Neural crest cell (in vitro differentiated cells): ENCODE measurements around the gene NECTIN1. TPM values are rescaled to one million over a fixed set of nuclear protein-coding genes. Genes with fewer than 3 reads are reported as not detected.

ENCODE experiments used
- DNase-seq: peaks from one replicate; pipeline ENCODE4 v3.0.0; 2021; ENCODE audit warnings: low read depth, mixed read lengths, low spot score
- H3K27ac Mint-ChIP-seq: one replicate; pipeline ENCODE4 v1.8.0; 2021; ENCODE audit warnings: mild to moderate bottlenecking, mixed read lengths; ENCODE audit not compliant: unreplicated experiment
- H3K27me3 Mint-ChIP-seq: 2 replicates; pipeline ENCODE4 v1.8.0; 2021; ENCODE audit warnings: low read depth, mild to moderate bottlenecking, mixed read lengths
- H3K36me3 Mint-ChIP-seq: 2 replicates; pipeline ENCODE4 v1.8.0; 2021; ENCODE audit warnings: low read depth, mild to moderate bottlenecking, mixed read lengths
- H3K4me1 Mint-ChIP-seq: 2 replicates; pipeline ENCODE4 v1.8.0; 2021; ENCODE audit warnings: mixed read lengths
- H3K4me3 Mint-ChIP-seq: one replicate; pipeline ENCODE4 v1.8.0; 2021; ENCODE audit warnings: mild to moderate bottlenecking, mixed read lengths
- H3K9me3 Mint-ChIP-seq: 2 replicates; pipeline ENCODE4 v1.8.0; 2021; ENCODE audit warnings: mixed read lengths
- total RNA-seq: library from RNA; stranded (reverse); gene quantifications from 2 replicates; pipeline ENCODE4 v1.2.1, GENCODE V29; 2021
- TF ChIP-seq, protein P1 (sequence below): fragments of 200-600 bp; sonication (generic); conservative IDR thresholded peaks from 2 replicates; pipeline ENCODE4 v1.5.0; 2021; ENCODE audit warnings: antibody characterized with exemption, mild to moderate bottlenecking

NECTIN1 gene
- total RNA-seq, 1 donor from 2014 or later, result 49.2 TPM

DNA sequence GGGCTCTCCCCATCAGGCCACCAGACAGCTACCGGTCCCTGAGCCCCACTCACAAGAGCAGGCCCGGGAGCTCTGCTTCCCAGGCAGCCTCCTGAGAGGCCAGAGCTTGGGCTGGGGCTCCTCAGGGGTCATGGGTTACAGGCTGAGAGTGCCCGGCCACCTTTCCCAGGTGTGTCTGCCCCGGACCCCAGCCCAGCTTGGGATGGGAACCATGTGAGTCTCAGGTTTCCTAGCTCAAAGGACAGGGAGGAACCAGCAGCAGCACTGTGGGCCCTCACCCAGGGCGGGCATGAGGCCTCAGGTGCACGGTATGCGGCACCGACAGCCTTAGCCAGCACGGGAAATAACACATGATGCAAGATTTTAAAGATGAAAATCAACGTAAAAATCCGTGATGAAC lies 90.1 kb downstream of the NECTIN1 start:
- Mint-ChIP-seq H3K27me3 (no peaks in the 10 kb centered on the region), H3K36me3 (no peaks in the 10 kb centered on the region), H3K9me3 (no peaks in the 10 kb centered on the region), H3K4me3 (no peak overlapping the region), H3K4me1 (peaks cover 10% of the 10 kb centered on the region), H3K27ac (no peak overlapping the region)
- no peak for DNase-seq
- TF ChIP-seq, protein P1, sequence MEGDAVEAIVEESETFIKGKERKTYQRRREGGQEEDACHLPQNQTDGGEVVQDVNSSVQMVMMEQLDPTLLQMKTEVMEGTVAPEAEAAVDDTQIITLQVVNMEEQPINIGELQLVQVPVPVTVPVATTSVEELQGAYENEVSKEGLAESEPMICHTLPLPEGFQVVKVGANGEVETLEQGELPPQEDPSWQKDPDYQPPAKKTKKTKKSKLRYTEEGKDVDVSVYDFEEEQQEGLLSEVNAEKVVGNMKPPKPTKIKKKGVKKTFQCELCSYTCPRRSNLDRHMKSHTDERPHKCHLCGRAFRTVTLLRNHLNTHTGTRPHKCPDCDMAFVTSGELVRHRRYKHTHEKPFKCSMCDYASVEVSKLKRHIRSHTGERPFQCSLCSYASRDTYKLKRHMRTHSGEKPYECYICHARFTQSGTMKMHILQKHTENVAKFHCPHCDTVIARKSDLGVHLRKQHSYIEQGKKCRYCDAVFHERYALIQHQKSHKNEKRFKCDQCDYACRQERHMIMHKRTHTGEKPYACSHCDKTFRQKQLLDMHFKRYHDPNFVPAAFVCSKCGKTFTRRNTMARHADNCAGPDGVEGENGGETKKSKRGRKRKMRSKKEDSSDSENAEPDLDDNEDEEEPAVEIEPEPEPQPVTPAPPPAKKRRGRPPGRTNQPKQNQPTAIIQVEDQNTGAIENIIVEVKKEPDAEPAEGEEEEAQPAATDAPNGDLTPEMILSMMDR, result no peak

GRCh38 chr11:119637481-119637880 lies 91.5 kb downstream of the NECTIN1 start:
- no peaks in the 10 kb centered on the region for H3K27me3 Mint-ChIP-seq
- H3K4me3 Mint-ChIP-seq, result no peak overlapping the region
- no peaks in the 10 kb centered on the region for H3K36me3 Mint-ChIP-seq

GRCh38 chr11:119635776-119636175 lies 93.2 kb downstream of the NECTIN1 start:
- no peak for DNase-seq
- TF ChIP-seq, protein P1, result no peak
- H3K36me3 Mint-ChIP-seq, result no peaks in the 10 kb centered on the region
- H3K4me3 Mint-ChIP-seq, result no peak overlapping the region
- no peak overlapping the region for H3K27ac Mint-ChIP-seq
- no peaks in the 10 kb centered on the region for H3K27me3 Mint-ChIP-seq
- no peaks in the 10 kb centered on the region for H3K9me3 Mint-ChIP-seq
- peaks cover 6% of the 10 kb centered on the region for H3K4me1 Mint-ChIP-seq

More at GRCh38 chr11:119637481-119637880, 91.5 kb downstream of the NECTIN1 start:
- TF ChIP-seq, protein P1, result no peak
- Mint-ChIP-seq H3K9me3 (no peaks in the 10 kb centered on the region), H3K4me1 (peaks cover 10% of the 10 kb centered on the region), H3K27ac (no peak overlapping the region)
- DNase-seq, result no peak

DNA sequence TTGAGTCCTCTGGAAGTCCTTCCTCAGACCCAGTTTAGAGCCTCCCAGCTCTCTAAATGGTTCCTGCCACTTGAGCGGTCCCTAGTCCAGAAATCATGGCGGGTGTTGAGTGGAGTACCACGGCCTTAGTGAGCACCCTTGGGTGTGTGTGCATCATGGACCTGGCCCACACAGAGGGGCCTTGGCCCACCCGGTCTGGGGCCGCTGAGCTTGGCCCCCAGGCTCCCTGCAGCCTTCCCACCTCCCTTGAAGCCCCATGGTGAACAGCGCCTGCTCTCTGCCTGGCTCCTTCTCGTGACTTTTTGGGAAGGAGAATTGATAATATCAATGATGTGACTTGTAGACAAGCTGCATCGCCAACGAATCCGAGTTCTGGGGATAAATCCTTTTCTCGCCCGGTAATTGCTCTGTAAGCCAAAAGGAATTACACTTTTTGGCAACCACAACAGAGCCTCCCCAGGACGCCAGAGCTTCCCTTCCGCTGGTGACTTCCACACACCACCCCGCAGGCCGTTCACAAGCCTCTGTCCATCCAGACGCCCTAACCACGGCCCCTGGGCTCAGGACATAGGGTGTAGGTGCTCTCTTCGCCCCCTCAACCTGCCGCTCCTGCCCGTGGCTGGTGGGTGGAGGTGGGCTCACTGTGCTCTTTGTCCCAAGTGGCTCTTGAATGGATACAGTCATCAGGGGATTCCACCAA lies 93.8 kb downstream of the NECTIN1 start:
- no peak overlapping the region for H3K27ac Mint-ChIP-seq

GRCh38 chr11:119634301-119634700 lies 94.7 kb downstream of the NECTIN1 start:
- no peaks in the 10 kb centered on the region for H3K27me3 Mint-ChIP-seq

More for the DNA sequence above, 93.8 kb downstream of the NECTIN1 start:
- TF ChIP-seq, protein P1, result no peak
- DNase-seq, result no peak
- H3K36me3 Mint-ChIP-seq, result no peaks in the 10 kb centered on the region
- H3K4me1 Mint-ChIP-seq, result peaks cover 6% of the 10 kb centered on the region
- no peak overlapping the region for H3K4me3 Mint-ChIP-seq
- H3K27me3 Mint-ChIP-seq, result no peaks in the 10 kb centered on the region
- H3K9me3 Mint-ChIP-seq, result no peaks in the 10 kb centered on the region

More at GRCh38 chr11:119634301-119634700, 94.7 kb downstream of the NECTIN1 start:
- H3K4me3 Mint-ChIP-seq, result no peak overlapping the region
- H3K36me3 Mint-ChIP-seq, result no peaks in the 10 kb centered on the region
- no peaks in the 10 kb centered on the region for H3K9me3 Mint-ChIP-seq
- peaks cover 12% of the 10 kb centered on the region for H3K4me1 Mint-ChIP-seq
- TF ChIP-seq, protein P1, result no peak
- H3K27ac Mint-ChIP-seq, result no peak overlapping the region
- DNase-seq, result no peak
